NCI-H82 treated with DMSO at 0.1 percent for 48 hours (cell line): ENCODE data around the gene STAT3.
"Not testable (repeated sequence)": the region's sequence is repeated elsewhere in the genome, so short reads cannot be mapped to it uniquely, and the experiment has no call there.

Experiments used
- DNase-seq: peaks from one replicate; lab custom pipeline; 2025; ENCODE audit not compliant: unreplicated experiment; lab: John Stamatoyannopoulos, UW

The STAT3 gene

DNA sequence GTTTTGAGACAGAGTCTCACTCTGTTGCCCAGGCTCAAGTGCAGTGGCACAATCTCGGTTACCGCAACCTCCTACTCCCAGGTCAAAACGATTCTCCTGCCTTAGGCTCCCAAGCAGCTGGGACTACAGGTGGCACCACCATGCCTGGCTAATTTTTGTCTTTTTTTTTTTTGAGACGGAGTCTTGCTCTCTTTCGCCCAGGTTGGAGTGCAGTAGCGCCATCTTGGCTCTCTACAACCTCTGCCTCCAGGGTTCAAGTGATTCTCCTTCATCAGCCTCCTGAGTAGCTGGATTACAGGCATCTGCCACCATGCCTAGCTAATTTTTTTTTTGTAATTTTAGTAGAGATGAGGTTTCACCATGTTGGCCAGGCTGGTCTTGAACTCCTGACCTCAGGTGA lies 70.3 kb downstream of the STAT3 start:
- not testable (repeated sequence) for DNase-seq

DNA sequence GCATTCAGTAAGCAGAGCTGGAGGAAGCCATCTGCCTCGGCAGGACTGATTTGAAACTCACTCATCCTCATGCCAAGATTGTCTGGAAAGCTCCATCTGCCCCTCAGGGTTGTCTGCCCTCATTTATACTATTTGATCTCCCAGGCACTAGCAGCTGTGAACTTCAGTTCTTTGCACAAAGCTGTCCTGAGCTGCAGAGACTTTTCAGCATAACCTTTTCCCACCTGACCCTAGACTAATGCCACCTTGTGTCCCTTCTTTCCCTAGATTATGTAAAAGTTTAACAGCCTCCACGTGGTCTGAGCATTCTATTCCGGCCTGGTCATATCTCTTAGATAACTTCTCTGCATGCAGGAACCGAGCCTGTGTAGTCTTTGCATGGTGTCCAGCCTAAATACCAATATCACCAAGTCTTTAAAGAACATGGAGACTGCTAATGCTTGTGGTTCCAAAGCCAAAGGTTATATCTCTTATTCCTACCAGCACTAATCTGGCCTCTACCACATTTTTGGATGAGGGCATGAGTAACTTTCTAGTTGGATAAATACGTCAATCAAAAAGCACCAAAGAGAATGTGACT lies 70.9 kb downstream of the STAT3 start:
- no peak for DNase-seq

DNA sequence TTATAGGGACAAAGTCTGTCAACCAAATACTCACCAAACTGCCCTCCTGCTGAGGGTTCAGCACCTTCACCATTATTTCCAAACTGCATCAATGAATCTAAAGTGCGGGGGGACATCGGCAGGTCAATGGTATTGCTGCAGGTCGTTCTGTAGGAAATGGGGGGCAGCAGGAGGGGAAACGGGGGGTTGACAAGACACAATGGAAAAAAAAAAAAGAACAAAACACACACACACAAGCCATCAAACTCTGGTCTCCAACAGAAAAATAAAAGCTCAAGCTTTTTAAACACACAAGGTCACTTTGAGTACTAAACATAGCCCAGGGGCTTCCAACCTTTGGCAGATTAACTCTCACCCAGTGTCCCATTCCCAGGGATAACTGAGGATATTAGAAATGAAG lies 71.5 kb downstream of the STAT3 start:
- no peak for DNase-seq

DNA sequence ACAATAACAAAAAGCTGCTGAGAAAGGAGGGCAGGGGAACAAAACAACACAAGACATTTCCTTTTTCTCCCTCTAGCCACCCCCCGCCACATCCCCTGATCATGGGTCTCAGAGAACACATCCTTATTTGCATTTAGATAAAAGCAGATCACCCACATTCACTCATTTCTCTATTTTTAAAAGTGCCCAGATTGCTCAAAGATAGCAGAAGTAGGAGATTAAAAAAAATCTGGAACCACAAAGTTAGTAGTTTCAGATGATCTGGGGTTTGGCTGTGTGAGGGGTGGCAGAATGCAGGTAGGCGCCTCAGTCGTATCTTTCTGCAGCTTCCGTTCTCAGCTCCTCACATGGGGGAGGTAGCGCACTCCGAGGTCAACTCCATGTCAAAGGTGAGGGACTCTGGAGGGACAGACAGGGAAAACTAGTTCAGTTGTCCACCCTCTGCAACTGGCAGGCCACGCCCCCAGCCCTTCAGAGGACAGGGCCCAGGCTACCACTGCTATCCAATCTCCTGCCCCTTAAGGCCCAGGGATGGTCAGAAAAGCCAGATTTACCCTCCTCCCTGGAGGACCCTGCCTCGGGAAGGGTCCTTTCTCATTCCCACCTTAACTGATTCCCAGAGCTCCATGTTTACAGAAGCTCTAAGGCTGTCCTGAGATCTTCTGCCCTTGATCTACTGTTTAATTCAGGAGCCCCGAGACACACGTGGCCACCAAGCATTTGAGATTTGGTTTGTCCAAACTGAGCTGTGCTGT lies 72.7 kb downstream of the STAT3 start:
- no peak for DNase-seq

DNA sequence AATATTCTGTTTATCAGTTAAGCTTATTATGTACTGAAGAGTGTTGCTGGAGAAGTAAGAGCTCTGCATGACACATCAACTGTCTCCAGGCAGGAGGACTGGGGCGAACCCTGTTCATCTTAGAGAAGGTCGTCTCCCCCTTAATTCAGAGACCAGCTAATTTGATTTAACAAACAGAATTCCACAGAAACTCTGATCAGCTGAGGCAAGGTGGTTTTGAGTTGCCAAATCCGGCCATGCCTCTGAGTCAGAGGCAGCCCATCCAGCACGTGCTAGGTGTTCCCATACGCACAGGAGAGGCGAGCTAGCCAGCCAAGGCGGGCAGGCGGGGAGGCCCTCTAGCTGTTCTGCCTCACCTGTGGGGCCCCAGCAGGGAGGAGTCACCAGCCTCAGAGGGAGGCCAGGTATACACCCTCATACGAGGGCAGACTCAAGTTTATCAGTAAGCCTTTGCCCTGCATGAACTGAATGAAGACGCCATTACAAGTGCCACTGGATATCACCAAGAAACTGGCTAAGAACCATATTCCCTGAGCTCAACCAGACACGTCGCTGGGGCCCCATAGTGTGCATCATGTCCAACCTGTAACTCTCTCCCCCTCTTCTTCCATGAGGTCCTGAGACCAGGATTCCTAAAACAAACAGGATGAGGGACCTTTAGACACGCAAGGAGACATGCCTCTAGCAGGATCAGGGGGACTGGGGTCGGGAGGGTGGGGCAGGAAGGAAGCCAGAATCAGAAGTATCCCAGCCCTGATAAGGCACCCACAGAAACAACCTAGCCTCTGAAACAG lies 74.3 kb downstream of the STAT3 start:
- no peak for DNase-seq

DNA sequence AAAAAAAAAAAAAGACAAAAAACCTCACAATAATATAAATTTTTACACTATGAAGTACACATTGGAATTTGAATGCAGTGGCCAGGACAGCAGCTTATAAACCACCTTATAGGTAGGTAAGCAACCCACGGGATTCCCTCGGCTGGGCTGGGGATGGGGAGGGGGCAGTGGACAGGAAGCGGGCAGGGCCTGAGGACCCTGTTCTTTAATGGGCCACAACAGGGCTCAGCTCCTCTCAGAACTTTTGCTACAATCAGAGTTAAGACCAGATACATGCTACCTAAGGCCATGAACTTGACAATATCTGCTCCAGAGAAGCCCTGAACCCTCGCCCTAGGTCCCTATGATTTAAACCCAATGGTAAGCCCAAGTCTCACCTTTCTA lies 74.9 kb downstream of the STAT3 start:
- DNase-seq: no peak

DNA sequence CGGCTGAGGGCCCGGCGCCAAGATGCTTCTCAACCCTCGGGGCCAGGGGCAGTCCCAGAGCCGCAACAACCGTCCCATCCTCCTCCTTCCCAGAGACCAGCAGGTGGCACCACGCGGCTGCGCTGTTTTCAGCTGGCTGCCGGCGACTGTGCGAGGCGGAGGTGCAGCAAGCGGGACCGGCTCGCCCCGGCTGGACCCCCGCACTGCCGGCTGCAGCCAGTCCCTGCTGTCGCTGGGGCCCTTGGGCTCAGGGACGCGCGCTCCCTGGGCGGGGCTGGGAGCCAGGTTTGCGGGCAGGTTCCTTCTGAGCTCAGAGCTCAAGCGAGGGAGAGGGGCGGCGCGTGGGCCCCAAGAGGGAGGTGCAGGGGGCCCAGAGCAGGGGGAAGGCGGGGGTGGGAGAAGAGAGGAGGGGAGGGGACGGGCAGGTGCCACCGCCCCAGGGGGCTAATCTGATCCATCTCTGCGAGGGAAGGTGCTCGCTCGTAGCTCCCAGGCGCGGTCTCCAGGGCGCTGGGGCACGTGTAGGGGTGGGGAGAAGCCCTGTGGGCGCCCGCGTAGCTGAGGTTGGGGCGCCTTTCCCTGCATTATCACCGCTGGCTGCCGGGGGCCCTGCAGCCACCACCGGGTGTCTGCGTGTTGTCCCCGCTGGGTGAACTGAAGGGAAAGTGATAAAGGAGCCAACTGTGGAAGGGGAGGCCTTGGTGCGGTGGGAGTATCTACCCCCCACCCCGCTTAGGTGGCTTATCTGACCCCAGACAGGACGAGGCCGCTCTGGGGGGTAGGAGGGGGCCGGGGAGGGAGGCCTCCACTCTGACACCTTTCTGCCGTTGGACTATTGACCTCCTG lies 75.7 kb downstream of the STAT3 start:
- DNase-seq: peak; percentile 62

DNA sequence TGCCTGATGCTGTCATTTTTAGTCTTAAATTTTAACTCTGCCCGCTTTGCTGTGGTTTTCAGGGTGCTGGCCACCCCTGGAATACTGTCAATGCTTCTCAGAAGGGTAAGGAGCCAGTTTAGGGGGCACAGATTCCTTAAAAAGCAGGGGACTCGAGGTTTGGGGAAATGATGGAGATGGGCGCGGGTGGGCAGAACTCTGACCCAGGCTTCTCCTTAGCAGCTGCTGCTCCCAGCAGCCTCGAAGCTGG lies 76.3 kb downstream of the STAT3 start:
- no peak for DNase-seq

DNA sequence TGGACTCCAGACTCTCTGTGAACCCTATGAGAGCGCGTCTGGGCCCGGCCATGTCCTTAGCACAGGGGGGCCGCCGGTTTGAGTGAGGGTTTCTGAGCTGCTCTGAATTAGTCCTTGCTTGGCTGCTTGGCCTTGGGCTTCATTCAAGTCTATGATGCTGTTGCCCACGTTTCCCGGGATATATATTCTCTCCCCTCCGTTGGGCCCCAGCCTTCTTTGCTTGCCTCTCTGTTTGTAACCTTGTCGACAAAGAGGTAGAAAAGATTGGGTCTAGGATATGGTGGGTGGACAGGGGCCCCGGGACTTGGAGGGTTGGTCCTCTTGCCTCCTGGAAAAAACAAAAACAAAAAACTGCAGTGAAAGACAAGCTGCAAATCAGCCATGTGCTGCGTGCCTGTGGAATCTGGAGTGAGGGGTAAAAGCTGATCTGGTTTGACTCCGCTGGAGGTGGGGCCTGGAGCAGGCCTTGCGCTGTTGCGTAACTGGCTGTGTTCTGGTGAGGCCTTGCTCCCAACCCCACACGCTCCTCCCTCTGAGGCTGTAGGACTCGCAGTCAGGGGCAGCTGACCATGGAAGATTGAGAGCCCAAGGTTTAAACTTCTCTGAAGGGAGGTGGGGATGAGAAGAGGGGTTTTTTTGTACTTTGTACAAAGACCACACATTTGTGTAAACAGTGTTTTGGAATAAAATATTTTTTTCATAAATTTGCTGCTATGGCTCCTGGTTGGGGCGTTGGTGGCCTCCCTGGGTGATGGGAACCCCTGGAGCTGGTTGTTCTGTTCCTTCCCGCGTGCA lies 76.8 kb downstream of the STAT3 start:
- peak; percentile 84 for DNase-seq

DNA sequence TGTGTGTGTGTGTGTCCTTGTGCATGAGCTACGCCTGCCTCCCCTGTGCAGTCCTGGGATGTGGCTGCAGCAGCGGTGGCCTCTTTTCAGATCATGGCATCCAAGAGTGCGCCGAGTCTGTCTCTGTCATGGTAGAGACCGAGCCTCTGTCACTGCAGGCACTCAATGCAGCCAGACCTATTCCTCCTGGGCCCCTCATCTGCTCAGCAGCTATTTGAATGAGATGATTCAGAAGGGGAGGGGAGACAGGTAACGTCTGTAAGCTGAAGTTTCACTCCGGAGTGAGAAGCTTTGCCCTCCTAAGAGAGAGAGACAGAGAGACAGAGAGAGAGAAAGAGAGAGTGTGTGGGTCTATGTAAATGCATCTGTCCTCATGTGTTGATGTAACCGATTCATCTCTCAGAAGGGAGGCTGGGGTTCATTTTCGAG lies 77.4 kb downstream of the STAT3 start:
- no peak for DNase-seq

DNA sequence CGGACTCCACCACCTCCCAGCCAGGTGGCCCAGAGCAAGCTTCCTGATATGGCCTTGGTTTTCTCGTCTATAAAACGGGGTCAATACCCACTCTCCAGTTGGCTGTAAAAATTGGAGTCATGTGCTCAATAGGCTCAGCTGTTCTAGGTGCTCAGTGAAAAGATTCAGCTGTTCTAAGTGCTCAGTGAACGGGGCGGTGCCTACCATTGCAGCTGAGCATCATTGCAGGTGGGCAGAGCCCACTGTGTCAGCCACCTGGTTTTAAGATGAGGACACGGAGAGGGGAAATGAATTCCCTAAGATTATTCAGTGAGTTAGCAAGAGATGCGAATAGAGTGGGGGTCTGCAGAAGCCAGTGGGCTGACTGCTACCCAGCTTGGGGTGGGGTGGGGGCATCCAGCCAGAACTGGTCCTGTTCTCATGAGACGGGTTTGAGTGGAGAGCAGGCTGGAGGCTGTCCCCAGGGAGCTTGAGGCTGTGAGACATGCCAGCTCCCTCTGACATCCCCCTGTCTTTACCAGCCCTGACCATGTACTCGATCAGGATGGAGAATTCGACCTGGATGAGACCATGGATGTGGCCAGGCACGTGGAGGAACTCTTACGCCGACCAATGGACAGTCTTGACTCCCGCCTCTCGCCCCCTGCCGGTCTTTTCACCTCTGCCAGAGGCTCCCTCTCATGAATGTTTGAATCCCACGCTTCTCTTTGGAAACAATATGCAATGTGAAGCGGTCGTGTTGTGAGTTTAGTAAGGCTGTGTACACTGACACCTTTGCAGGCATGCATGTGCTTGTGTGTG lies 78.1 kb downstream of the STAT3 start:
- no peak for DNase-seq

DNA sequence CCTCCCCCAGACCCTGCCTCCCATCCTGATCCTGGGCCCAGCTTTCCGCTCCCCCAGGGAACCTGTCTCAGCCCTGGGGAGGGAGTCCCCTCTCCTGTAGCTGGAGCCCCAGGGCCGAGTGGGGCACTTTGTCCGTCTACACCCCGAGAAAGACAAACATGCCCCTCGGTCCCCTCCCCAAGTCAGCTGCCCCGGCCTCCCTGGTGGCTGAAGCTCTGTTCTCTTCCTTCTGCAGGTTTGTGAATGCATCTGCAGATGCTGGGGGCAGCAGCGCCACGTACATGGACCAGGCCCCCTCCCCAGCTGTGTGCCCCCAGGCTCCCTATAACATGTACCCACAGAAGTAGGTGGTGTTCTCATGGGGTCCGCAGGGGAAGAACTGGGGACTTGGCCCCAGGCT lies 79.1 kb downstream of the STAT3 start:
- DNase-seq: no peak

DNA sequence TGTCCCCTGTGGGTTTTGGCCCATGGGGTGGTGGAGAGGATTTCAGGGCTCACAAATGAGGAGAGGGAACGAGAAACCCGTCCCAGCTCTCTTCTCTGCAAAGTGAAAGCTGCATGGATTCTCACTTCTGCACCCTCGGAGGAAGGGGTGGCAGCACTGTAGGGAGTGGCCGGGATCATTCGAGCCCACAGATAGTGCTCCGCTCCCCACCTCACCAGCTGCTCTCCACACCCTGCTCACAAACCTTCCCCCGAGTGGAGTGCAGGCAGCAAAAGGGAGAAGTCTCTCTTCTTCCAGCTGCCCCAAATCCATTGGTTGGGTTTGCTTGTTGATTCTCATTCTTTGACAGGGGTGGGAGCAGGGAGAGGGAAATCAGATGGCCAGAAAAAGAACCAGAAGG lies 79.8 kb downstream of the STAT3 start:
- no peak for DNase-seq

DNA sequence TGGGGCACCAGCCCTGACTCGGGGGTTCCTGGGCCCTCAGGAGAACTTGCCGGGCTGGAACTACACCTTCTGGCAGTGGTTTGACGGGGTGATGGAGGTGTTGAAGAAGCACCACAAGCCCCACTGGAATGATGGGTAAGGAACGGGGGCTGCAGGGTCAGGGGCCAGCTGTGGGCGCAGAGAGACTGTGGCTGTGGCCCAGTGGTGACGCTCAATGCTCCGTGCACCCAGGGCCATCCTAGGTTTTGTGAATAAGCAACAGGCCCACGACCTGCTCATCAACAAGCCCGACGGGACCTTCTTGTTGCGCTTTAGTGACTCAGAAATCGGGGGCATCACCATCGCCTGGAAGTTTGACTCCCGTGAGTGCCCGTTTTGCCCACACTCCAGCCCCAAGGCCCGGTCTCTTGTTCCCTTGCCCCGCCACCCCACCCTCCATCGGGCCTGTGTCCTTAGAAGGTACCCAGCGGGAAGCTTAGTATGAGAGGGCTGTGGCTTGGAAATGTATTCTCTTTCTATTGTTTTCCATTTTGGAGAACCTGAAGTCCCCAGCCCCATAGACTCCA lies 80.8 kb downstream of the STAT3 start:
- DNase-seq: no peak

DNA sequence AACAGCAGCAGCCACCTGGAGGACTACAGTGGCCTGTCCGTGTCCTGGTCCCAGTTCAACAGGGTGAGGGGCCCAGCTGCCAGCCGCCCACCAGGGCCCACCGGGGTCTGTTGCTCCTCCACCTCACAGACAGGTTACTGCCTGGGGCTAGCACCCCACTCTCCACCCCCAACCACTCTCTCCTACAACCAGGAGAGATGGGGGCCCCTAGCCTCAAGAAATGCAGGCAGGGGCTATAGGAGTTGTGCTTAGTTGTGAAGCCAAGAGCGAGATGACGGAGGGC lies 81.9 kb downstream of the STAT3 start:
- no peak for DNase-seq

DNA sequence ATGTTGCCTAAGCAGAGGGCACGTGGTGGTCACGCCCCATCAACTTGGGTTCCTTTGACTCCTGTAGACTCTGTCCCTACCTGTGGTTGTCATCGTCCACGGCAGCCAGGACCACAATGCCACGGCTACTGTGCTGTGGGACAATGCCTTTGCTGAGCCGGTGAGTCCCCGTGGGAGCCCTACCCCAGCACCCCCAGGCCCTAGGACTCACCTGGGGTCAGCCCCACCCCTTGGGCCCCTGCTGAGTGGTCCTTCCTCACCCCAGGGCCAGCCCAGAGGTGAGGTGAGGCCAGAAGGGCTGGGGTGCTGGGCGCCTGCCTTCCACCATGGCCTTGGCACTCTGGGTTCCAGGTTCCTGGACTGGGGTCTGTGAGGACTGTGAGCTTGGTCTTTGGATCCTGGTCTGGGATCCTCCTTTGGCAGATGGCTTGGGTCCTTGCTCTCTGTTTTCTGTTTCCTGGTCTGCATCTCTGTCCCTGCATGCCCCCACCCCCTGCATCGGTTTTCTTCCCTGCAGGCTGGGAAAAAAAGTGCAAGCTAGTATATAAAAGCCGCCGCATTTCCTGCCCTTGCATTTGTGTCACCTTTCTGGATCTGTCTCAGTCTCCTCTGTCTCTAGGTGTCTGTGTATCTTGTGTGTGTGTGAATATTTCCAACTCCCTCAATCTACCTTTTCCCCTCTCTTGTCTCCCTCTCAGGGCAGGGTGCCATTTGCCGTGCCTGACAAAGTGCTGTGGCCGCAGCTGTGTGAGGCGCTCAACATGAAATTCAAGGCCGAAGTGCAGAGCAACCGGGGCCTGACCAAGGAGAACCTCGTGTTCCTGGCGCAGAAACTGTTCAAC lies 82.5 kb downstream of the STAT3 start:
- no peak for DNase-seq

DNA sequence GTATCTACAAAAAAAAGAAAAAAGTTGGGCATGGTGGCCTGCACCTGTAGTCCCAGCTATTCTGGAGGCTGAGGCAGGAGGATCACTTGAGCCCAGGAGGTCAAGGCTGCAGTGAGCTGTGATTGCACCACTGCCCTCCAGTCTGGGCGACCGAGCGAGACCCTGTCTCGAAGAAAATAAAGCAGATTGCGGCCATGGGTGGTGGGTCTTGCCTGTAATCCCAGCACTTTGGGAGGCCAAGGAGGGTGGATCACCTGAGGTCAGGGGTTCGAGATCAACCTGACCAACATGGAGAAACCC lies 83.3 kb downstream of the STAT3 start:
- DNase-seq: not testable (repeated sequence)

DNA sequence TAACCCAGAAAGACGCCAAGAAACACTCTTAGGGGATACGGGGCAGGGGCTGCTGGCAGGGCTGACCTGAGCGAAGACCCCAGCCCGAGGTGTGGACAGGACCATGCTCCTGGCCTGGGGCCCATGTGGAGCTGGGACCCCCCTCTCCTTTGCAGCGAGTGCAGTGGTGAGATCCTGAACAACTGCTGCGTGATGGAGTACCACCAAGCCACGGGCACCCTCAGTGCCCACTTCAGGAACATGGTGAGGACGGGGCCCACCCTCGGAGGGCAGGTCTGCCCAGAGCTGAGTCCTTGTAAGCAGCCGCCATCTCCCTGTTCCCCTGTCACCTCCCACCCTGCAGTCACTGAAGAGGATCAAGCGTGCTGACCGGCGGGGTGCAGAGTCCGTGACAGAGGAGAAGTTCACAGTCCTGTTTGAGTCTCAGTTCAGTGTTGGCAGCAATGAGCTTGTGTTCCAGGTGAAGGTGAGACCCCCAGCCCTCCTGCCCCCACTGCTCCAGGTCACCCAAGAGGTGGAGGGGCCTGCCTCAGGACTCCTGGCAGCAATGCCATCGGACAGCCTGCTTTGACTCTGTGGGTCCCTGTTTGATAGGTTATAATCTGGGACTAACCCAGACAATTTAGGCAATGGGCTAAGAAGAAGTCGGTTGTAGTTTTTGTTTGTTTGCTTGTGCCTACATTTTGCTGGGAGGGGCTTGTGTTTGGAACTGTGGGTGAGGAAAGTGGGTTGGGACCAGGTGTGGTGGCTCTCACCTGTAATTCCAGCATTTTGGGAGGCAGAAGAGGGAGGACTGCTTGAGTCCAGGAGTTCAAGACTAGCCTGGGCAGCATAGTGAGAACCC lies 83.8 kb downstream of the STAT3 start:
- DNase-seq: no peak
